NOMO-1 (cell line): ENCODE data around the gene FLVCR1.

Source experiments
- DNase-seq, 2 experiments: peaks; one replicate each; lab custom pipeline; 2025; ENCODE audit not compliant: unreplicated experiment in 2 of 2; lab: John Stamatoyannopoulos, UW

FLVCR1 gene

GRCh38 chr1:212943393-212943710 is 85.3 kb downstream of the FLVCR1 start:
- no peak for DNase-seq

DNA sequence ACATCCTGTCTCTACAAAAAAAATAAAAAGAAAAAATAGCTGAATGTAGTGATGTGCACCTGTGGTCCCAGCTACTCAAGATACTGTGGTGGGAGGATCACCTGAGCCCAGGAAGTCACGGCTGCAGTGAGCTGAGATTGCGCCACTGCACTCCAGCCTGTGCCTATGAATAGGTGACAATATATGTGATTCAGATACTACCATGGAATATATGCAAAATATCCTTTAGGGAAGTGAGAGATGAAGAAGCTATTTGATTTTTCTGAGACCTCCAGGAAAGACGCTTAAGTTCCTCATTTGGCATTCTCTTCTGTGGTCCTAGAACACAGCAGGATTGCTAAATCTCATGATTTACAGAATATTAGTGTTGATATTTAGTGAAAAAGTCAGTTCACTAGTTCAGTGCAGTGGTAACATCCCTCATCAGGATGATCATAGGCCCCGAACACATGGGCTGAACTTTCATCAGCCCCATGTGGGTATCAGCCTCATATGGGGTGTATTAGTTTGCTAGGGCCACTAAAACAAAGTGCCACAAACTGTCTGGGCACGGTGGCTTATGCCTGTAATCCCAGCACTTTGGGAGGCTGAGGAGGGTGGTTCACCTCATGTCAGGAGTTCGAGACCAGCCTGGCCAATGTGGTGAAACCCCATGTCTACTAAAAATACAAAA is 86.3 kb downstream of the FLVCR1 start:
- DNase-seq = peak; percentile 50 to 70

DNA sequence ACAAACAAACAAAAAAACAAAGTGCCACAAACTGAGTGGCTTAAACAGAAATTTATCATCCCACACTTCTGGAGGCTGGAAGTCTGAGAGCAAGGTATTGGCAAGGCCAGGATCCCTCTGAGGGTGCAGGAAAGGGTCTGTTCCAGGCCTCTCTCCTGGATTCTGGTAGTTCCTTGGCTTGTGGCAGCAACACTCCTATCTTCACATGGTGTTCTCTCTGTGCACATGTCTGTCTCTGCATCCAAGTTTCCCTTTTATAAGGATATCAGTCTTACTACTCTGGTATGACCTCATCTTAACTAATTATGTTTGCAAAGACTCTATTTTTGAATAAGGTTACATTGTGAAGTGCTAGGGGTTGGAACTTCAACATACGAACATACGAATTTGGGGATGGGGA is 87.0 kb downstream of the FLVCR1 start:
- DNase-seq = no peak

DNA sequence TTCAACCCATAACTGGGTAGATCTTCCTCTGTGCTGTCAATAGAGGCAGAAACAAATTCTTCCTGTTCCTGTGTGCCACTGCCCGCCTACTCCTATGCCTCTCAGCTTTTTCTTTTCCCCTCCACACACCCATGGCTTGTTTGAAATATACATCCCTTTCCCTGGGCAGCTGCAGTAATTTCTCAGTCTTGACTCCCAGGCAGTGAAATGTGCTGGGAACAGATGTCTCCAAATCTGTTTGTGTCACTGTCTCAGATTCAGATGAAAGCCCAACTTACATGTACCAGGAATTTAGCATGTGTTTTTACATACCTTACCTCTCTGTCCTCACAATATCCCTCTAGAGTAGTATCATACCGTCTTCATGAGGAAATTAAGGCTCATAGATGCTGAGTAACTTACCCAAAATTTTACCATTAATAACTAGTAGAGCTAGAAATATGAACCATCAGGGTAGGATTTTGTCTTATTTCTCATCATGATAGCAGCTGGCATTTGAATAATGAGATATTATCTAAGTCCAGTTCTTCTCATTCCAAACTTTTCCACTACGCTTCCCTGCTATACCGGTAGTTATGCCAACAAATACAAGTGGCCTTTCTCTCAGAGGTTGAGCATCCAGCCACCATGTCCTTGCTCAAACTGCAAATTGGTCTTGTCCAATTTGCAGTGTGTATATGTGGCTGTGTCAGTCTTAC is 87.5 kb downstream of the FLVCR1 start:
- no peak for DNase-seq

DNA sequence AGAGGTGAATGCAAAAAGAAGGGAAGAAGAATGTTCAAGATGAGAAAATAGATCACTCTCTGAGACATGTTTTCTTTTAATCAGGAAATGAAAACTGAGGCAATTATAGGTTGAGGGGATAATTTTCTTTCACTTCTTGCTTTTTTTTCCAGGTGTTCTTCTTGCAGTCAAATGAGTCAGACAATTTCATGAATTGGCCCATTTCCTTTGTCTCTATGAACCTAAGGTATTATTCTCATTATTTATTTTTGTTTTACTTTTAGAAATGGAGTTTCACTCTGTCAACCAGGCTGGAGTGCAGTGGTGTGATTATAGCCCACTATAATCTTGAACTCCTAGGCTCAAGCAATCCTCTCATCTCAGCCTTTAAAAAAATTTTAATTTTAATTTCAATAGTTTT is 88.8 kb downstream of the FLVCR1 start:
- DNase-seq = no peak
